ENCODE data around the gene TEDC2.

DNA sequence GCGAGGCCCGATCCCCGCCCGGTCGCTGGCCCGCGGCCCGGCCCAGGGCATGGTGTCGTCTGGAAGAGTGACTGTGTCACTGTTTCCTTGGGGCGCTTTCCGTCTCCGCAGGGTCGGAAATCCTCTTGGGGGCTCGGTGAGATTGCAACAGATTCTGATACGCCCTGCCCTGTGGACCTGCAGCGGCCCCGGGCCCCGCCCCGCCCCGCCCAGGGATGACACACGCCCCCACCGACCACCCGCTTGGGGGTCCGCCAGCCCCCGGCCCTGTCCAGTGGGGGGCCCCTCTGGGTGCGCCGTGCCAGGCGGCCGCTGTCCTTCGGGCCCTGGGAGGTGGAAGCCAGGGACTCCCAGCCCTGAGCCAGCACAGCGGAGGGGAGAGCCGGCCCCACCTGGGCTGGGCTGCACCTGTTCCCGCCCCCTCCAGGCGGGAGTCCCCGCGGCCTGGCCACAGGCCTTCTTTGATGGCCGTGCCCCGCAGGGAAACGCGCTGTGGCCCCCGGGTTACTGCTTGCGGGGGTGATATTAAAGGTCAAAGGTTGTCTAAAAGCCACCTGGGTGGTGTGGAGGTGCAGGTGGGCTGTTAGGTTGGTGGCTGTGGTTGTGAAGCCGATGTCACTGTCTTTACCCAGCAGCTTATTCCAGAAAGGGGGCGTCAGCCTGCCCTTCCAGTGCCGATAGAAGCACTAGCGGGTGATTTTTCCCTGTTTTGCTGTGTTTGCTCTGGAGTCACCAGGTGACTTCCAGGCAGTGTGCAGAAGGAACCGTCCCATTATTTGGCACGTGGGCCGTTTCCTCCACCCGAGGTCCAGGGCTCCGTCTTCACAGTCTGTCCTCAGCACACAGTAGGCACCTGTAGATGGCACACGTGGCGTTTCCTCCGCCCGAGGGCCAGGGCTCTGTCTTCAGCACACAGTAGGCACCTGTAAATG is 15.8 kb downstream of the TEDC2 start:
- TF ChIP-seq, protein P1, sequence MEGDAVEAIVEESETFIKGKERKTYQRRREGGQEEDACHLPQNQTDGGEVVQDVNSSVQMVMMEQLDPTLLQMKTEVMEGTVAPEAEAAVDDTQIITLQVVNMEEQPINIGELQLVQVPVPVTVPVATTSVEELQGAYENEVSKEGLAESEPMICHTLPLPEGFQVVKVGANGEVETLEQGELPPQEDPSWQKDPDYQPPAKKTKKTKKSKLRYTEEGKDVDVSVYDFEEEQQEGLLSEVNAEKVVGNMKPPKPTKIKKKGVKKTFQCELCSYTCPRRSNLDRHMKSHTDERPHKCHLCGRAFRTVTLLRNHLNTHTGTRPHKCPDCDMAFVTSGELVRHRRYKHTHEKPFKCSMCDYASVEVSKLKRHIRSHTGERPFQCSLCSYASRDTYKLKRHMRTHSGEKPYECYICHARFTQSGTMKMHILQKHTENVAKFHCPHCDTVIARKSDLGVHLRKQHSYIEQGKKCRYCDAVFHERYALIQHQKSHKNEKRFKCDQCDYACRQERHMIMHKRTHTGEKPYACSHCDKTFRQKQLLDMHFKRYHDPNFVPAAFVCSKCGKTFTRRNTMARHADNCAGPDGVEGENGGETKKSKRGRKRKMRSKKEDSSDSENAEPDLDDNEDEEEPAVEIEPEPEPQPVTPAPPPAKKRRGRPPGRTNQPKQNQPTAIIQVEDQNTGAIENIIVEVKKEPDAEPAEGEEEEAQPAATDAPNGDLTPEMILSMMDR (IDR thresholded peaks at IDR 0.05) = no peak
- TF ChIP-seq POLR2A (IDR thresholded peaks at IDR 0.05) = no peak
